Fibroblast of skin of scalp (primary cell): ENCODE data around the gene DUSP7.

Experiments used
- DNase-seq: peaks from one replicate; pipeline ENCODE4 v3.0.0-alpha.2; 2013

Gene DUSP7

GRCh38 chr3:52086461-52086860, 30.1 kb upstream of the DUSP7 start:
- no peak for DNase-seq

DNA sequence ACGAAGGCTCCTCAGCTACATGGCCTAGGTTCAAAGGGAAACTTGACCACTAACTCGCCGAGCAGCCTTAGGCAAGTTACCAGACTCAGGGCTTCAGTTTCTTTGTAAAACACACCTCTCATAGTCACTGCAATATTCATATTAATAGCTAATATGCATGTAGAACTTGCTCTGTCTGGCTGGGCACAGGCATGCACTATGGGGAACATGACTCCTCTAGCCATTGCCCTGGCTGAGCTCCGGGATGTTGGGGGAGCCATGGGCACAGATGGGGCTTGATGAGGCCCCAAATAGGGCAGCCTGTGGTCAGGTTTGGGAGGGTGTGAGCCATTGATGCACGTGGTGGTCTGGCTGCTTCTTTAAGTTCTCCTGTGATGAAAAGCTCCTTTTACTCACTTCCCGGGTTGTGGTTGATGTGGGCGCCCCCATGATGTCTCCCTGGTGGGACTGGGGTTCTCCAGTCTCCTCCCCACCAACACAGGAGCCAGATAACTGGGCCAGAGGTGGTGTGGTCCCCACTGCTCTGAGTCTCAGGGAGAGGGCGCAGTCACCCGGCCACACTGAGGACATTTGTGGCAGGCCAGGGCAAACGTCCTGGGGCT, 29.4 kb upstream of the DUSP7 start:
- no peak for DNase-seq

- no peak for DNase-seq
Measured at GRCh38 chr3:52084954-52085680, 28.7 kb upstream of the DUSP7 start.

GRCh38 chr3:52084216-52084945, 28.0 kb upstream of the DUSP7 start:
- DNase-seq = no peak

GRCh38 chr3:52083556-52084087, 27.3 kb upstream of the DUSP7 start:
- DNase-seq = no peak

- no peak for DNase-seq
Measured at GRCh38 chr3:52082951-52083350, 26.6 kb upstream of the DUSP7 start.

DNA sequence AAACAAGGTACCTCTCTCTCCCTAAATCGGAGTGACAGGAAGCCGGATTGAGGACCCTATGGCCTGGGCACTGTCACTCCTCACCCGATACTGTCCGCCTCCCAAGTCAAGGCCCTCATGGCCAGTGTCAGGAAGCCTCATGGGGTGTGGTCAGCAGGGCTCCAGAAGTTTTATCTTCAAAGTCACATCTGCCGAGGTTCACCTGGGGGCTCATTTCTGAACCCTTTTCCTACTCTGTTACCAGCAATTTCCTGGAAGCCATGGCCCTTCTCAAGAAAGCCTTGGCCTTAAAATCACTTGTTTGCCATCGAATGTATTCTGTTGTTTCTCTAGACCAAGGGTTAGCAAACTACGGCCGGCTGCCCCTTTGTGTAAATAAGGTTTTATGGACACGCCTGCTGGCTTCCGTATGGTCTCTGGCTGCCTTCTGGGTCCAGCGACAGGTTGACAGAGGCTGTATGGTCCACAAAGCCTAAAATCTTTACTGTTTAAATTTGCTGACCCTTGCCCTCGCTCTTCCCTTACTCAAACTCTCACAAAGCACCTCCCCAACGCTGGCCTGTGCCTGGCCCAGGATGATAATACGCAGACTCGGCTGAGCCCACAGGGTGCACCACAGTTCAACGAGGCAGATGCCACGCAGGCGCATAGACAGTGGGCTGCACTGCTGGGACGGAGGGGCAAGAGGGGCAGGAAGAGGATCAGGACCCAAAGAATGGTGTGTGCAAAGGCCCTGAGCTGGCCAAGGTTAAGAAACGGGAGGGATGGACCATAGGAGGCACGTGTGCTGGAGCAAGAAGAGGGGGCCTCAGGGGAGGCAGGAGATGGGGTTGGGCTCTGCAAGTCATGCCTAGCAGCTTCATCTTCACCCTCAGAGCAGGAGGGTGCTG, 24.7 kb upstream of the DUSP7 start:
- DNase-seq = no peak

DNA sequence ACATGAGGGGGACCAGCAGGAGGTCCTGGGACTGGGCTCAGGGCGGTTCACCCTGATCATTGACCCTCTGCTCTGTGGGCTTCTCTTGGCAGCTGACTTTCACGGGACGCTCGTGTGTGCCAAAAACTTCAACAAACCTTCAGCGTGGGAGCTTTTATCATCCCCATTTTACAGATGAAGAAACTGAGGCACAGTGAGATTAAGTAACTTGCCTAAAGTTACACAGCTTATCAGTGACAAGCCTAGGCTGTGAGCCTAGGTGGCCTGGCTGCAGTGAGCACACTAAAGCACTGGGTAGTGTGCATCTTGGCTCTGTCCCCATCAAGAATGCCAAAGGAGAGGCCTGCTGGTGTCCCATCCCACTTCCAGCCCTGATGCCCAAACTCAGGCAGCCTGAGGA, 23.6 kb upstream of the DUSP7 start:
- DNase-seq = no peak

DNA sequence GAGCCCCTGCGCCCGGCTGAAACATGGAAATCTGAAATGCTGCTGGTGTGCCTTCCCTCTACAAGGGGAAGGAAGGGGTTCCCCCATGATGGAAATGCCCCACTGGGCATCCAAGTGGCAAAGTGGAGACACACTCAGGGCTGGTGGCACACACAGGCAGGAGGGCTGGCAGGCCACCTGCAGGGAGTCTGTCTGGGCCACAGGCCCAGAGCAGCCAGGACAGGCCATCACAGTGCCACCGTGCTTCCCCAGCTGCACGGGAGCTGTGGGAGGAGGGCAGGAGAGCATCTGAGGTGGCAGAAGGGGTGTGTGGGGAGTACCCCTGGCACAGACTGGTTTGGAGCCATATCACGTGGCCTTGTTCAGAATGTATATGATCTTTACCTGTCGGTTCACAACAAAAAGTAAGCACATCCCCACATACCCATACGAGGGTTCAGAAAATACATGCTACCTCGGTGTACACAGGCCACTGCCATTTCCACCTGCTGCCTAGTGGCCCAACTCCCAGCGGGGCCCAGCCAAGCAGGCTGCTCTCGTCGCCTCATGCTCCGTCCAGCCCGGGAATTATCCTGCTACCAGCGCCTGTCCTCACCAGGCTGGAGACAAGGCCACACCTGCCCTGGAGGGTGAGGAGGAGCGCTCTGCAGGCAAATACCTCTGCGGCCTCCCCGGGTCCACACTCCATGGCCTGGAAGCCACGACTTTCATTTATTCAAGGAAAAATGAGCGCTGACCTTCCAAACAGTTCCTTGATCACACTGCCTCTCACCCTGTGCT, 22.6 kb upstream of the DUSP7 start:
- DNase-seq = no peak

- DNase-seq = no peak
Measured at GRCh38 chr3:52077925-52078324, 21.6 kb upstream of the DUSP7 start.

- DNase-seq = no peak
Measured at GRCh38 chr3:52076896-52077780, 20.8 kb upstream of the DUSP7 start.

DNA sequence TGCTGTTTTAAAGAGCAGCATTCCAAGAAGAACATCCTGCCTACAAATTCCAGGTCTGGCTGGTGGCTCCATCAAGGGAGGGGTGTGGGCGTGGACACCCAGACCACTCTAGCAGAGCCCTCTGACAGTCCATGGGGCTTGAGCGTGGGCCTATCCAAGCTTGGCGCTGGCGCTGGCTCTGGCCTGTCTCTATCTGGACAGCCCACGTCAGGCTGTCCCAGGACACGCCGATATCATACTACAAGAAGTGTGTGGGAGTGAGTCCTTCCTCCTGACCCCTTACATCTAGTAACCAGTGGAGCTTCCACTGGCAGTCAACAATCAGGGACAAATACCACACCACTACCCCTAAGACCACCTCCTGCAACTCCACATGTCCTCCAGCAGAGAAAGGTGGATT, 17.1 kb upstream of the DUSP7 start:
- no peak for DNase-seq

GRCh38 chr3:52072471-52072870, 16.1 kb upstream of the DUSP7 start:
- DNase-seq = no peak

GRCh38 chr3:52072020-52072419, 15.6 kb upstream of the DUSP7 start:
- no peak for DNase-seq

DNA sequence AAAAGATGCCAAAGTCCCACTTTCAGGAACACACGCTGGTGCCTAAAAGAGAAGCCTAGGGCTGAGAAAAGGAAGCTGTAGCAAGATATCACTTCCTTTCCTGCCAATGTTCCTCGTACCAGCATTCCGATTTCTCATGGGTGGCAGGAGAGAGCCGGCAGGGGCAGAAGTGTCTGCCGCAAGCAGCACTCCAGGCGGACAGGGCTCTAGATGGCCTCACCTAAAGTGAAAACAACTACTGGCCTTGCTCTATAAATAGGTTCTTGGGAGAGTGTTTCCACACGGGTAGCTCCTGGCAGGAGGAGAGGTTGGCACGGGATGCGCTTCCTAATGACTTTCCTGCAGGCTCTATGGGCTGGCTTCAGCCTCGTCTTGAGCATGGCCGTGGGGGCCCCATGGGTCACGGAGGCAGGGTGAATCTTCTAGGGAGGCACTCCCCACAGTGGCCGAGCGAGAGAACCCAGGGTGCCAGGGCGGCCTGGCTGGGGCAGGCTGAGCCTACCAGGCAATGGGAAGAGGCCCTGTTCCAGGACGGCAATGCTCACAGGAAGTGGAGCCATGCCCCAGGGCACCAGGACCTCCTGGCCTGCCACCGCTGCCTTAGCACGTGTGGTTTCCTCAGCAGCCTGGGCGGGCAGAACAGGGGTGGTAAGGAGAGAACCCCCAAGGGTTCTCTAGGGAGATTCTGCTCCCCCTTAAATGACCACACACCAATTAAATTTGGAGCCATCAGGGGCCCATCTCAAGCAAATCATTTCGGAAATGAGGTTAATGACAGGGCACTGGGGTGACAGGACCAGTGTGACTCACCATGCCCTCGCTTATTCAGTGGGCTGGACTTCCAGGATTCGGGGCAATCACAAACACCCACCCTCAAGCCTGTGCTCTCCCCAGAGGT, 14.6 kb upstream of the DUSP7 start:
- no peak for DNase-seq

GRCh38 chr3:52069855-52070254, 13.5 kb upstream of the DUSP7 start:
- DNase-seq = no peak

DNA sequence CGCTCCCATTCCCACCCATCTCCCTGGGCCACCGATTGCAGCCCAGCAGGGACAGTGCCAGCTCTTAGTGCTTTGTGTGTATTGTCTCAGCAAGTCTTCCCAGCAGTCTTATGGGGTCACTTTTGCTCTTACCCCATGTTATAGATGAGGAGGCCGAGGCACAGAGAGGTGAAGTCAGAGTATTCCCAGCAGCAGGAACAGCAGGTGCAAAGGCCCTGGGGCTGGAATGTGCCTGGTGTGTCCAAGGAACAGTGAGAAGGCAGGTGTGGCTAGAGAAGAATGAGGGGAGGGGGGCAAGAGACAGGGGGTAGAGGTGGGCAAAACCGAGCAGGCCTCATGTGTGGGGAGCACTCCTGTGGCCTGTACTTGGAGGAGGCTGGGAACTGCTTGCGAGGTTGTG, 12.8 kb upstream of the DUSP7 start:
- no peak for DNase-seq

DNA sequence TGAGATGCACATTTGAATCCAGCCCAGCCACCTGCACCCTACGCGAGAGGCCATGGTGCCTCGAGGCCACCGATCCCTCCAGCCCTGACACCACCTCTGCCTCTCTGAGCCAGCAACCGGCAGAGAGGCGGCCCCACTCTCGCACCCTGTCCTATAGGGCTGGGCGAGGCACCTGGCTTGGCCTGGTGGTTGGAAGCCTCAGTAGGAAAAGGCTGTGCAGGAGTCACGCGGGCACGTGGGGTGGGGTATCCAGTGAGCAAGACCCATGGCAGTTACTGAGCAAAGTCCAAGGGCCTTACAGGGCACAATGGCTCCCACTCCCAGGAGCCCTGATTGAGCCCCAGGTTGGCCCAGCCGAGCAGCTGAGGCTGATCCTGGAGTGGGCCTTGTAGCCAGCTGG, 12.4 kb upstream of the DUSP7 start:
- no peak for DNase-seq

DNA sequence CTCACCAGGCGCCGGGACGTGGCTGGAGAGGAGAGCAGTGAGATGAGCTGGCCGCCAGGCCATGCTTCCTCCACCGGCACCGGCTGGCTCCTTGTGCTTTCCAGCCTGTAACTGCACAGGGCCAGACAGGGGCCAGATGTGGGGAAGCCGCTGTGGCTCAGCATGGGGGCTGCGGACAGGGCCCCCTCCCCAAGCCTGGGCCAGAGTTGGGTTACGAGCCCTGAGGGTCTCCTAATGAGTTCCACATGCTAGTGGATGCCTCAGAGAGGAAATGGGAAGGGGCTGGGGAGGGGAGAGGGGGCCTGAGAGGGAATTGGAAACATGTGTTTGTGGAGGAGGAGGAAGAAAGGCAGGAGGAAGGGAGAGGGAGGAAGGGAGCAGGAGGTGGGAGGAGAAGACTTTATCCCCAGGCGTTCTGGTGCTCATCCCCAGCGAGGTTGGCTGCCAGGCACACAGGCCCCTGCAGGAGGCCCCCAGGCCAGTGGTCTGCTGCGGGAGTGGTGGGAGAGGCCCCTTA, 11.7 kb upstream of the DUSP7 start:
- peak; percentile 63 for DNase-seq
